A549 (cell line): ENCODE measurements around the gene ASXL3. TPM values are rescaled to one million over a fixed set of nuclear protein-coding genes. Genes with fewer than 3 reads are reported as not detected.

ENCODE experiments used
- ATAC-seq, 2 experiments: fragments of 200-7000 bp in 1 of 2; fragments of >200 bp in 1 of 2; cut with Nextera tagmentation in 1 of 2; cut with Tn5 transposase in 1 of 2; 3 replicates each; pipeline versions ENCODE4 v1.8.0 to v1.9.1; 2018 to 2020; ENCODE audit warnings: mild to moderate bottlenecking in 1 of 2, moderate library complexity in 1 of 2
- CTCF ChIA-PET: fragments of 300-600 bp; sonication (Branson Sonifier 250); formaldehyde crosslinking; extraction: SDS; loops from one replicate; lab custom pipeline; 2021; ENCODE audit warnings: antibody characterized with exemption, inconsistent platforms; lab: Yijun Ruan, JAX
- POLR2A ChIA-PET: fragments of 350-600 bp; formaldehyde crosslinking; extraction: SDS; loops from one replicate; lab custom pipeline; 2021; ENCODE audit warnings: antibody characterized with exemption, inconsistent platforms; lab: Yijun Ruan, JAX
- DNase-seq, 2 experiments: peaks; one replicate each; pipeline versions ENCODE4 v3.0.0 to v3.0.0-alpha.2; 2011 to 2016; ENCODE audit warnings: low read depth in 1 of 2, low spot score in 1 of 2
- FAIRE-seq: peaks from 2 replicates; lab custom pipeline; 2011; peaks lifted over from hg19 to GRCh38; lab: Jason Lieb, UNC
- H3K27ac ChIP-seq, 2 experiments: fragments of >200 bp; sonication (Bioruptor Twin); formaldehyde crosslinking; 3 replicates each; pipeline ENCODE4 v1.5.1; 2016 to 2017
- H3K4me1 ChIP-seq: fragments of >200 bp; sonication (Bioruptor Twin); formaldehyde crosslinking; 3 replicates; pipeline ENCODE4 v1.6.1; 2016
- H3K4me2 ChIP-seq: fragments of >200 bp; sonication (Bioruptor Twin); formaldehyde crosslinking; 3 replicates; pipeline ENCODE4 v1.6.1; 2016
- H3K4me3 ChIP-seq: fragments of >200 bp; sonication (Bioruptor Twin); formaldehyde crosslinking; 3 replicates; pipeline ENCODE4 v1.5.1; 2016
- H3K9me3 ChIP-seq: fragments of >200 bp; sonication (Bioruptor Twin); formaldehyde crosslinking; 3 replicates; pipeline ENCODE4 v1.6.1; 2016
- BHLHE40 ChIP-seq: IDR thresholded peaks from 2 replicates; pipeline ENCODE4 v1.6.1; 2012; ENCODE audit warnings: low read depth, low read length, inconsistent platforms
- CBX2 ChIP-seq: fragments of 200-600 bp; sonication (generic); IDR thresholded peaks from 2 replicates; pipeline ENCODE4 v1.6.1; 2016; ENCODE audit warnings: low read depth, mild to moderate bottlenecking, borderline replicate concordance
- CBX8 ChIP-seq: fragments of 200-600 bp; sonication (generic); IDR thresholded peaks from 2 replicates; pipeline ENCODE4 v1.6.1; 2016
- EHF ChIP-seq: fragments of 250-450 bp; sonication (Bioruptor Pico); IDR thresholded peaks from 2 replicates; pipeline ENCODE4 v1.5.0; 2020; ENCODE audit warnings: mild to moderate bottlenecking
- EHMT2 ChIP-seq: fragments of 200-600 bp; sonication (generic); IDR thresholded peaks from 2 replicates; pipeline ENCODE4 v1.6.1; 2016; ENCODE audit warnings: antibody characterized with exemption, low read depth, mild to moderate bottlenecking, moderate library complexity
- EP300 ChIP-seq, 2 experiments: fragments of >200 bp; sonication (Bioruptor Twin); formaldehyde crosslinking; IDR thresholded peaks; 2 replicates in 1 of 2; 3 replicates in 1 of 2; pipeline ENCODE4 v1.6.1; 2016 to 2017
- ESRRA ChIP-seq: fragments of 150-350 bp; IDR thresholded peaks from 2 replicates; pipeline ENCODE4 v1.6.1; 2014; ENCODE audit warnings: mild to moderate bottlenecking, low read length, borderline replicate concordance
- FOSL2 ChIP-seq, 2 experiments: fragments of 450-650 bp in 1 of 2; fragments of >200 bp in 1 of 2; sonication (Bioruptor Twin) in 1 of 2; formaldehyde crosslinking; IDR thresholded peaks; 2 replicates each; pipeline versions ENCODE4 v1.5.0 to v1.6.1; 2016 to 2020; ENCODE audit warnings: mild to moderate bottlenecking in 1 of 2, moderate library complexity in 1 of 2
- HDAC2 ChIP-seq: fragments of 200-600 bp; sonication (generic); IDR thresholded peaks from 2 replicates; pipeline ENCODE4 v1.6.1; 2016
- HEYL ChIP-seq: fragments of 250-450 bp; sonication (Bioruptor Pico); IDR thresholded peaks from 2 replicates; pipeline ENCODE4 v1.8.0; 2021; ENCODE audit warnings: mild to moderate bottlenecking, moderate library complexity
- HOXB13 ChIP-seq: fragments of 250-450 bp; sonication (Bioruptor Pico); IDR thresholded peaks from 2 replicates; pipeline ENCODE4 v1.5.0; 2020; ENCODE audit warnings: low read depth, mild to moderate bottlenecking, moderate library complexity
- JUNB ChIP-seq: fragments of >200 bp; sonication (Bioruptor Twin); formaldehyde crosslinking; IDR thresholded peaks from 2 replicates; pipeline ENCODE4 v1.6.1; 2016
- MYC ChIP-seq: IDR thresholded peaks from 2 replicates; pipeline ENCODE4 v1.6.1; 2012; ENCODE audit warnings: mild to moderate bottlenecking, inconsistent platforms, low read length, improper control_type of control experiment, borderline replicate concordance
- NPAS2 ChIP-seq: fragments of 250-450 bp; sonication (Bioruptor Pico); IDR thresholded peaks from 2 replicates; pipeline ENCODE4 v1.8.0; 2022; ENCODE audit warnings: mild to moderate bottlenecking, moderate library complexity, borderline replicate concordance
- RAD21 ChIP-seq, 2 experiments: fragments of >200 bp in 1 of 2; sonication (Bioruptor Twin) in 1 of 2; formaldehyde crosslinking in 1 of 2; IDR thresholded peaks in 1 of 2; conservative IDR thresholded peaks in 1 of 2; 2 replicates in 1 of 2; 3 replicates in 1 of 2; pipeline ENCODE4 v1.6.1; 2012 to 2018; ENCODE audit warnings: inconsistent platforms in 1 of 2
- RCOR1 ChIP-seq: fragments of 150-350 bp; IDR thresholded peaks from 2 replicates; pipeline ENCODE4 v1.6.1; 2014; ENCODE audit warnings: antibody characterized with exemption, low read length, low read depth
- TFCP2L1 ChIP-seq: fragments of 250-450 bp; sonication (Bioruptor Pico); IDR thresholded peaks from 2 replicates; pipeline ENCODE4 v1.5.0; 2021; ENCODE audit warnings: mild to moderate bottlenecking
- TP53 ChIP-seq: fragments of 250-450 bp; sonication (Bioruptor Pico); IDR thresholded peaks from 2 replicates; pipeline ENCODE4 v1.5.0; 2021; ENCODE audit warnings: mild to moderate bottlenecking, moderate library complexity
- ZC3H11A ChIP-seq: fragments of 450-650 bp; IDR thresholded peaks from 2 replicates; pipeline ENCODE4 v1.6.1; 2014; ENCODE audit warnings: antibody characterized with exemption, mild to moderate bottlenecking
- WGBS: methylation state at CpG from one replicate; pipeline ENCODE4 v1.1.6; 2017; ENCODE audit errors: missing lambda C conversion rate; 5-methylcytosine and 5-hydroxymethylcytosine counted together
- polyA plus RNA-seq, 4 experiments: library from polyadenylated mRNA; depleted of rRNA in 3 of 4; stranded (reverse); fragments of >200 nt; fragmentation: RNase III in 1 of 4; extraction: RNeasy Plus Mini Kit Qiagen cat#74134 plus additional on column Dnase treatment in 1 of 4; gene quantifications; 2 replicates in 3 of 4; 3 replicates in 1 of 4; pipeline ENCODE4 v1.2.3, GENCODE V29; 2011 to 2017
- TF ChIP-seq, protein P1 (sequence below): fragments of >200 bp; sonication (Bioruptor Twin); formaldehyde crosslinking; IDR thresholded peaks from 3 replicates; pipeline ENCODE4 v1.5.1; 2016
- TF ChIP-seq, protein P2 (sequence below): fragments of 450-650 bp; IDR thresholded peaks from 2 replicates; pipeline ENCODE4 v1.6.1; 2014; ENCODE audit warnings: antibody characterized with exemption
- TF ChIP-seq, protein P3 (sequence below): fragments of 150-350 bp; IDR thresholded peaks from 2 replicates; pipeline ENCODE4 v1.6.1; 2014; ENCODE audit warnings: low read depth, mild to moderate bottlenecking, low read length
- TF ChIP-seq, protein P4 (sequence below): fragments of 200-600 bp; sonication (generic); IDR thresholded peaks from 2 replicates; pipeline ENCODE4 v1.6.1; 2016; ENCODE audit warnings: antibody characterized with exemption, mild to moderate bottlenecking, moderate library complexity

Gene ASXL3
- polyA plus RNA-seq, 2 of the 4 experiments (the other 2 are of a cell fraction): not detected

DNA sequence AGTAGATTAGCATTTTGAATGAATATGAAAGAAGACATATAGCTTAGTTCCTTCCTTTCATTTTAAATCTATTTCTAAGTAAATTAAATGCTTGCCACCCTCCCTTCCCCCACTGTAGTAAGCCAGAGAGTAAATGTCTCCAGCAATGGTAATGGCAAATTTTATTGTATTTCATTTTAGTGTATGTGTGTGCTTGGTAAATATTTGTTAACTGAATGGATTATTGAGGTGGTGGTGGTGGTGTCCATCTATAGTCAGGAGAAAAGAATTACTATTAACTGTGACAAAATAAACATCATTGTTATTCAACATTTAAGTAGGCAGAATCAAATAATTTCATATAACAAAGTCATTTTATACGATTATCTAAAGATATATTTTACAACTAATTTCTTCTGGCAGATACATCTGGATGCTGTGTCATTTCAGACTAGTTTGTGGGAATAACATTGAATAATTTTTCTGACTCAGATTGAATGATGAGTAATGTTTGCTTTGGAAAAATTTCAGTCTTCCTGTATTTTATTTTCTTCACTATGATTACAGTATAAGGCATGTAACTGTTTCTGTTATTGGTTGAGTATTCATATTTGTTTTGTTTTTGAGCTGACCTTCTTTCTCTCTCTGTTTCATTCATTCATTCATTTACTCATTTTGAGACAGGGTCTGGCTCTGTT lies 18.3 kb downstream of the ASXL3 start (continued):
- TF ChIP-seq, protein P1, sequence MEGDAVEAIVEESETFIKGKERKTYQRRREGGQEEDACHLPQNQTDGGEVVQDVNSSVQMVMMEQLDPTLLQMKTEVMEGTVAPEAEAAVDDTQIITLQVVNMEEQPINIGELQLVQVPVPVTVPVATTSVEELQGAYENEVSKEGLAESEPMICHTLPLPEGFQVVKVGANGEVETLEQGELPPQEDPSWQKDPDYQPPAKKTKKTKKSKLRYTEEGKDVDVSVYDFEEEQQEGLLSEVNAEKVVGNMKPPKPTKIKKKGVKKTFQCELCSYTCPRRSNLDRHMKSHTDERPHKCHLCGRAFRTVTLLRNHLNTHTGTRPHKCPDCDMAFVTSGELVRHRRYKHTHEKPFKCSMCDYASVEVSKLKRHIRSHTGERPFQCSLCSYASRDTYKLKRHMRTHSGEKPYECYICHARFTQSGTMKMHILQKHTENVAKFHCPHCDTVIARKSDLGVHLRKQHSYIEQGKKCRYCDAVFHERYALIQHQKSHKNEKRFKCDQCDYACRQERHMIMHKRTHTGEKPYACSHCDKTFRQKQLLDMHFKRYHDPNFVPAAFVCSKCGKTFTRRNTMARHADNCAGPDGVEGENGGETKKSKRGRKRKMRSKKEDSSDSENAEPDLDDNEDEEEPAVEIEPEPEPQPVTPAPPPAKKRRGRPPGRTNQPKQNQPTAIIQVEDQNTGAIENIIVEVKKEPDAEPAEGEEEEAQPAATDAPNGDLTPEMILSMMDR: no peak
- no peak for TF ChIP-seq RCOR1
- TF ChIP-seq, protein P2, sequence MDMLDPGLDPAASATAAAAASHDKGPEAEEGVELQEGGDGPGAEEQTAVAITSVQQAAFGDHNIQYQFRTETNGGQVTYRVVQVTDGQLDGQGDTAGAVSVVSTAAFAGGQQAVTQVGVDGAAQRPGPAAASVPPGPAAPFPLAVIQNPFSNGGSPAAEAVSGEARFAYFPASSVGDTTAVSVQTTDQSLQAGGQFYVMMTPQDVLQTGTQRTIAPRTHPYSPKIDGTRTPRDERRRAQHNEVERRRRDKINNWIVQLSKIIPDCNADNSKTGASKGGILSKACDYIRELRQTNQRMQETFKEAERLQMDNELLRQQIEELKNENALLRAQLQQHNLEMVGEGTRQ: no peak
- TF ChIP-seq TP53: no peak
- no peak for TF ChIP-seq CBX8
- TF ChIP-seq NPAS2 (CRISPR knock-in tag): no peak
- TF ChIP-seq BHLHE40: no peak
- TF ChIP-seq FOSL2 (IDR thresholded peaks at IDR 0.05): no peak
- no peak for TF ChIP-seq FOSL2 (CRISPR knock-in tag; IDR thresholded peaks at IDR 0.05)

- CTCF ChIA-PET: no interaction called here
- no peaks in the 10 kb centered on the region for H3K9me3 ChIP-seq
- no peak for DNase-seq
Measured at GRCh38 chr18:33600846-33601245, 22.8 kb downstream of the ASXL3 start.

More at GRCh38 chr18:33600846-33601245, 22.8 kb downstream of the ASXL3 start:
- WGBS: 9% methylated on average over 3 of the region's 3 CpGs
- ATAC-seq (no peak), FAIRE-seq (no peak)
- Histone ChIP-seq H3K4me1 (peaks cover 9% of the 10 kb centered on the region; the same call in 1 of the 3 replicates), H3K4me2 (no peak overlapping the region), H3K27ac (no peak overlapping the region), H3K4me3 (no peak overlapping the region)
- POLR2A ChIA-PET: no interaction called here
- TF ChIP-seq HOXB13 (CRISPR knock-in tag) (no peak), JUNB (no peak), EHMT2 (no peak), HDAC2 (no peak), CBX2 (no peak), ZC3H11A (no peak), EHF (CRISPR knock-in tag) (no peak), MYC (no peak), ESRRA (no peak), HEYL (CRISPR knock-in tag) (no peak), EP300 (IDR thresholded peaks at IDR 0.05) (no peak), RAD21 (conservative IDR thresholded peaks at IDR 0.05 in 1 of 2, IDR thresholded peaks at IDR 0.05 in 1 of 2) (no peak), TFCP2L1 (CRISPR knock-in tag) (no peak), CBX8 (no peak)
- TF ChIP-seq, protein P3, sequence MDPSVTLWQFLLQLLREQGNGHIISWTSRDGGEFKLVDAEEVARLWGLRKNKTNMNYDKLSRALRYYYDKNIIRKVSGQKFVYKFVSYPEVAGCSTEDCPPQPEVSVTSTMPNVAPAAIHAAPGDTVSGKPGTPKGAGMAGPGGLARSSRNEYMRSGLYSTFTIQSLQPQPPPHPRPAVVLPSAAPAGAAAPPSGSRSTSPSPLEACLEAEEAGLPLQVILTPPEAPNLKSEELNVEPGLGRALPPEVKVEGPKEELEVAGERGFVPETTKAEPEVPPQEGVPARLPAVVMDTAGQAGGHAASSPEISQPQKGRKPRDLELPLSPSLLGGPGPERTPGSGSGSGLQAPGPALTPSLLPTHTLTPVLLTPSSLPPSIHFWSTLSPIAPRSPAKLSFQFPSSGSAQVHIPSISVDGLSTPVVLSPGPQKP: no peak
- TF ChIP-seq, protein P4, sequence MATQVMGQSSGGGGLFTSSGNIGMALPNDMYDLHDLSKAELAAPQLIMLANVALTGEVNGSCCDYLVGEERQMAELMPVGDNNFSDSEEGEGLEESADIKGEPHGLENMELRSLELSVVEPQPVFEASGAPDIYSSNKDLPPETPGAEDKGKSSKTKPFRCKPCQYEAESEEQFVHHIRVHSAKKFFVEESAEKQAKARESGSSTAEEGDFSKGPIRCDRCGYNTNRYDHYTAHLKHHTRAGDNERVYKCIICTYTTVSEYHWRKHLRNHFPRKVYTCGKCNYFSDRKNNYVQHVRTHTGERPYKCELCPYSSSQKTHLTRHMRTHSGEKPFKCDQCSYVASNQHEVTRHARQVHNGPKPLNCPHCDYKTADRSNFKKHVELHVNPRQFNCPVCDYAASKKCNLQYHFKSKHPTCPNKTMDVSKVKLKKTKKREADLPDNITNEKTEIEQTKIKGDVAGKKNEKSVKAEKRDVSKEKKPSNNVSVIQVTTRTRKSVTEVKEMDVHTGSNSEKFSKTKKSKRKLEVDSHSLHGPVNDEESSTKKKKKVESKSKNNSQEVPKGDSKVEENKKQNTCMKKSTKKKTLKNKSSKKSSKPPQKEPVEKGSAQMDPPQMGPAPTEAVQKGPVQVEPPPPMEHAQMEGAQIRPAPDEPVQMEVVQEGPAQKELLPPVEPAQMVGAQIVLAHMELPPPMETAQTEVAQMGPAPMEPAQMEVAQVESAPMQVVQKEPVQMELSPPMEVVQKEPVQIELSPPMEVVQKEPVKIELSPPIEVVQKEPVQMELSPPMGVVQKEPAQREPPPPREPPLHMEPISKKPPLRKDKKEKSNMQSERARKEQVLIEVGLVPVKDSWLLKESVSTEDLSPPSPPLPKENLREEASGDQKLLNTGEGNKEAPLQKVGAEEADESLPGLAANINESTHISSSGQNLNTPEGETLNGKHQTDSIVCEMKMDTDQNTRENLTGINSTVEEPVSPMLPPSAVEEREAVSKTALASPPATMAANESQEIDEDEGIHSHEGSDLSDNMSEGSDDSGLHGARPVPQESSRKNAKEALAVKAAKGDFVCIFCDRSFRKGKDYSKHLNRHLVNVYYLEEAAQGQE: no peak
- TF ChIP-seq, protein P2: no peak
